HG02970 (cell line): ENCODE measurements around the gene COG3.

Source experiments
- ATAC-seq: cut with Tn5 transposase; IDR thresholded peaks from one replicate; pipeline ENCODE4 v1.9.1; 2021; ENCODE audit warnings: mild to moderate bottlenecking, moderate library complexity, moderate number of reproducible peaks; ENCODE audit not compliant: unreplicated experiment, low FRiP score

The COG3 gene

GRCh38 chr13:45500492-45501174 lies 35.9 kb downstream of the COG3 start:
- no peak for ATAC-seq

- ATAC-seq: no peak
These were observed 36.4 kb downstream of the COG3 start for GRCh38 chr13:45501175-45501526.

- no peak for ATAC-seq
These were observed 38.9 kb downstream of the COG3 start for GRCh38 chr13:45503658-45504057.

GRCh38 chr13:45506811-45507210 lies 42.1 kb downstream of the COG3 start:
- ATAC-seq: no peak

GRCh38 chr13:45508776-45509175 lies 44.0 kb downstream of the COG3 start:
- no peak for ATAC-seq

- ATAC-seq: no peak
These were observed 45.9 kb downstream of the COG3 start for GRCh38 chr13:45510672-45511071.

GRCh38 chr13:45511310-45512097 lies 46.8 kb downstream of the COG3 start:
- no peak for ATAC-seq

- no peak for ATAC-seq
These were observed 47.4 kb downstream of the COG3 start for GRCh38 chr13:45512098-45512496.

- ATAC-seq: no peak
These were observed 52.0 kb downstream of the COG3 start for GRCh38 chr13:45516757-45517156.

- ATAC-seq: no peak
These were observed 53.9 kb downstream of the COG3 start for GRCh38 chr13:45518525-45519245.

GRCh38 chr13:45519493-45519892 lies 54.8 kb downstream of the COG3 start:
- ATAC-seq: no peak

GRCh38 chr13:45521297-45521696 lies 56.6 kb downstream of the COG3 start:
- ATAC-seq: no peak

GRCh38 chr13:45522571-45522970 lies 57.8 kb downstream of the COG3 start:
- ATAC-seq: no peak

- no peak for ATAC-seq
These were observed 63.1 kb downstream of the COG3 start for GRCh38 chr13:45527699-45528462.

- no peak for ATAC-seq
These were observed 65.0 kb downstream of the COG3 start for GRCh38 chr13:45529758-45530157.

GRCh38 chr13:45534604-45535003 lies 69.9 kb downstream of the COG3 start:
- ATAC-seq: no peak

- no peak for ATAC-seq
These were observed 71.5 kb downstream of the COG3 start for GRCh38 chr13:45536224-45536623.

GRCh38 chr13:45537516-45537915 lies 72.8 kb downstream of the COG3 start:
- no peak for ATAC-seq

- no peak for ATAC-seq
These were observed 73.6 kb downstream of the COG3 start for GRCh38 chr13:45538382-45538781.

GRCh38 chr13:45540195-45540594 lies 75.5 kb downstream of the COG3 start:
- no peak for ATAC-seq

GRCh38 chr13:45540864-45541263 lies 76.1 kb downstream of the COG3 start:
- ATAC-seq: no peak
